Ecto neural progenitor cell (in vitro differentiated cells): ENCODE measurements around the gene SFXN1.
"Not testable (repeated sequence)": the region's sequence is repeated elsewhere in the genome, so short reads cannot be mapped to it uniquely, and the experiment has no call there.

Source experiments
- DNase-seq: peaks from one replicate; pipeline ENCODE4 v3.0.0-alpha.2; 2018; ENCODE audit warnings: low spot score

SFXN1 gene

GRCh38 chr5:175478384-175479124 lies at the start of gene SFXN1:
SFXN1 (plus strand) TSS chr5:175478560; CDS start chr5:175492104, 13,544 bp downstream.
- peak; percentile 88 for DNase-seq

- DNase-seq, result no peak
These were observed 43.6 kb upstream of the SFXN1 start for GRCh38 chr5:175434800-175435199.

DNA sequence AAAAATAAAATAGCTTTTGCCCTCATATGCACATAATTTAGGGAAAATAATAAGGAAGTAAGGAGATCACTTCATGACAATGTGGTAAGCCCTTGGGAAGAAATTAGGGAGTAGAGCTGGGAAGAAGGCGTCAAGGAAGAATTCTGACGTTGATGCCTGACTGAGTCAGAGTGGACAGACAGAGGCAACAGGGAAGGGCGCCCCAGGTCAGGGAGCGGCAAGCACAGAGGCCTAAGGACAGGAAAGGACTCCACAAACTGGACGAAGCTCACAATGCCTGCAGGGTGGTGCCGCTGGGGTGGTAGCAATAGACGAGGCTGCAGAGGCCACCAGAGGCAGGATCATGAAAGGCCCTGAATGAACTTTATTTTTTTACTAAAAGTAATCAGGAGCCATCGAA lies 42.0 kb upstream of the SFXN1 start:
- no peak for DNase-seq

GRCh38 chr5:175438234-175438857 lies 40.0 kb upstream of the SFXN1 start:
- no peak for DNase-seq

- no peak for DNase-seq
These were observed 34.8 kb upstream of the SFXN1 start for GRCh38 chr5:175443514-175444059.

GRCh38 chr5:175444060-175444904 lies 34.1 kb upstream of the SFXN1 start, which contains the start of gene DRD1:
DRD1 (minus strand) TSS chr5:175444182; CDS start chr5:175443099, 1,083 bp downstream.
- peak; percentile 81 for DNase-seq

DNA sequence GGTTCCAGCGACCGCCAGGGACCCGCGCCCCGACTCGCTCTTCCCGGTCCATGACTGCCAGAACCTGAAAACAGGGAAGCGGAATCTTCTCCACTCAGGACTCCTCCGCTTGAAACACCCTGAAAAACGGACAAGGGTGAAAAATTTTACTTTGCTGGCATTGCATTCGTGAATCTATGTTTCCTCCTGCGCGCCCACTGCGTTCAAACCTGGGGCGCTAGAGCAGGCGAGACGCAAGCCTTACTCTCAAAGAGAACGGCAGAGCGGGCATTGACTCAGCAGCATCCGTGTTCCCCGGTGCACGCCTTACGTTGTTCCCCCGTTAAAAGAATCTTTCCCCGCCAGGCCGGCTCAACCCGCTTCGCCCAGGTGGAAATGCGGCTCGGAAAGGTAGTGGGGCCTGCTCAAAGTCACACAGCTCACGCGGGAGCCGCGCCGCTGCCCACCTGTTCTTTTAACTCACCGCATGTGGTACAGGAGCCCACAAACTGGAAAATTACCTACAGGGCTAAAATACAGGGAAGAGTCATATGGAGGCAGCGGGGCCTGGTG lies 33.4 kb upstream of the SFXN1 start:
- no peak for DNase-seq

DNA sequence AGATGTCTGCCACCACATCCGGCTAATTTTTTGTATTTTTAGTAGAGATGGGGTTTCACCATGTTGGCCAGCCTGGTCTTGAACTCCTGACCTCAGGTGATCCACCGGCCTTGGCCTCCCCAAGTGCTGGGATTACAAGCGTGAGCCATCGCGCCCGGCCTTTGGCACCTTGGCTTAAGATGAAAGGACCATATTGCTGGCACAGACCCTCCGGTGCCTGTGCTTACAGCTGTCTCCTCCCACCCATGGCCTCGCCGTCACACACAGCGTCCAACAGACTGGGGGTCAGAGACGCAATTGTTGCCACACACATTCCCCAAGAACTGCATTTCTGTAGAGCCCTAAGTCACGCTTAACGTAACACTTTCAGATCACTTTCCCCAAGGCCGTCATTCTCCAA lies 32.0 kb upstream of the SFXN1 start:
- not testable (repeated sequence) for DNase-seq

- no peak for DNase-seq
These were observed 30.8 kb upstream of the SFXN1 start for GRCh38 chr5:175447571-175447970.

- DNase-seq, result no peak
These were observed 30.1 kb upstream of the SFXN1 start for GRCh38 chr5:175448276-175448675.

GRCh38 chr5:175452166-175452565 lies 26.2 kb upstream of the SFXN1 start:
- DNase-seq, result no peak

GRCh38 chr5:175454338-175454737 lies 24.0 kb upstream of the SFXN1 start:
- DNase-seq, result not testable (repeated sequence)

GRCh38 chr5:175456105-175456742 lies 22.1 kb upstream of the SFXN1 start:
- no peak for DNase-seq

GRCh38 chr5:175457466-175457865 lies 20.9 kb upstream of the SFXN1 start:
- no peak for DNase-seq

DNA sequence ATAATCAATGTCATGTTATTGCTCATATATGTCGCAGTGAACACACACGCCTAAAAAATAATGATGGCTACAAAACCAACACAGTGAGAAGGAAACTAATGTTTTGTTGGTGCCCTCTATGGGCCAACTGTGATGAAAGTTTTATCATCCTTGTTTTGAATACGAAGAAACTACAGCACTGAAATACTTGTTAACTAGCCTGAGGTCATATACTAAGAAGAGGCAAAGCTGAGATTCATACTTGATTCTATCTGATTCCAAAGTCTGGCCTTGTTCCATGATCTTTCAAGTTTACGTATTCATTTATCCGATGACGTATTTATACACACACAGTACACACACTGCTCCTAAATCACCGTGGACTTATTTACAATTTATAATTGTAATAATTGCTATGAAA lies 18.2 kb upstream of the SFXN1 start:
- DNase-seq, result no peak

GRCh38 chr5:175460552-175460951 lies 17.8 kb upstream of the SFXN1 start:
- no peak for DNase-seq

DNA sequence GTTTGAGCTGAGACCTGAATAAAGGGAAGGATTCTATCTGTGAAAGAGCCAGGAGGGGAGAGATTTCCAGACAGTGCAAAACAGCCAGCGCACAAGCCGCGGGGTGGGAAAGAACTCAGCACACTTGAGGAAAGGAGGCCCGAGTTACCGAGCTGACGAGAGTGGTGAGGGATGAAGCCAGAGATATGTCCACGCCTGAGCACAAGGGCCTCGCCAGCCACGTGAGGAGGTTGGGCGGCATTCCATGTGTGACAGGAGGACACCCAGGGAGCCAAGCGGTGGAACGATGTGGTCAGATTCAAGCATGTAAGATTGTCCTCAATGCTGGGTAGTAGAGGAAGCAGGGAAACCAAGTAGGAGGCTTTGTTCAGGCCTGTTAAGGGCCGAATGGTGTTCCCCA lies 17.0 kb upstream of the SFXN1 start:
- no peak for DNase-seq

DNA sequence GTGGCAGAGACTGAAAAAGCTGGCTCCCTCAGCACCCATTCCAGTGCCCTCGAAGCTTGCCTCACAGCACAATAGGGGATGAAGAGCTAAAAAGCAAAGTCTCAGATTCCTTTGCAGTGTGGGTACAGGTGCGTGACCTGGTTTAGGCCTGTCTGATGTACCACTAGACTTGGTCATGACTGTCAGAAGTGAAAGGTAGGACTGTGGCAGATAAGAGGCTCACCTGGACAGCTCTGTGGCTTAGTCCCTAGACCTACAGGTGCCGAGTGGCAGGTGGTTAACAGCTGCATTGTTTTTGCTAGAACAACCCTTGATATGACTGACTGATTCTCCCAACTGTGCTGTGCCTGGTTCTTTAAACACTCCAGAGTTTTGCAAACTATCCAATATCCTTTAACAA lies 14.7 kb upstream of the SFXN1 start:
- DNase-seq, result no peak

DNA sequence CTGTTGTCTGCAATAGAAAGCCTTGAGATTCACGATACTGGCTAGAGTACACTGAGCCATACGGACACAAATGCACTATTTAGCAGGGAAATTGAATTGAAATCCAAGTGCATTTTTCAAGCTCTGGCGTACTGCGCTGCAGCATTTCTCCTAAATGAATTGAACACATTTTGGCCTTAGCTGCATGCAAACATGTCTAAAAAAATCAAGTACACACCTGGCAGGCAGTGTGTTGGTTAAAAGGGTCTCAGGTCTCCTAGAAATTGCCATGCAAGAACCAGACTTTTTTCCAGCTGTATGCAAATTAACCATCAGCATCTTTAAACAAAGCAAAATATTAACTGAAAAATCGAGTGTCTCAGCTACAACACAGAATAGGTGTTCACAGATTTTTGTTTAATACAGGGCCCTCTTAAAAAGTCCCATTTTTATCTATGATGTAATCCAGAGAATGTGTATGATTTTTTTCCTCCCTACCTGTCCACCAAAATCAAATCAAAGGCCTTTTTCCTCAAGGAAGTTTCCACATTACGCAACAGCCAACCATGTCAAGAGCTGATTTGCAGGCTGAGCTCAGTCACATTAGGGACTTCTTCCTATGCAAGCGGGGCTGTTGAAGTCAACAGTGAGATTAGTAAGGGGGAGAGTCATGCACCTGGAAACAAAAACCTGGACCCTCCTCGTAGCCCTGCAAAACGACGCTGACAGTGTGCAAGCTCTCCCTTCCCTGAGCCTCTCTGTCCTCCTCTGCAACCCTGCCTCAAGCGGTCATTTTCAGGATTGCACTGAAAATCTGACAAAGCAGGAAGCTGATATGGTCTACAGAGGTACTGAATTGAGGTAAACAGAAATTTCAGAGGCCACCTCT lies 14.1 kb upstream of the SFXN1 start:
- DNase-seq, result peak; percentile 72

- DNase-seq, result no peak
These were observed 13.5 kb upstream of the SFXN1 start for GRCh38 chr5:175464942-175465233.

- DNase-seq, result no peak
These were observed 13.1 kb upstream of the SFXN1 start for GRCh38 chr5:175465282-175465681.
